GM10266 (cell line): ENCODE measurements around the gene TLE3.

ENCODE experiments used
- DNase-seq: peaks from one replicate; pipeline ENCODE4 v3.0.0; 2012; ENCODE audit errors: extremely low spot score
- CTCF ChIP-seq: IDR thresholded peaks from 2 replicates; pipeline ENCODE4 v1.5.1; 2012; ENCODE audit warnings: mild to moderate bottlenecking, low read depth; ENCODE audit not compliant: control insufficient read depth, insufficient read depth; ENCODE audit errors: missing control alignments

TLE3 gene

GRCh38 chr15:70133296-70133695, 35.6 kb upstream of the TLE3 start:
- DNase-seq = no peak

GRCh38 chr15:70132571-70132970, 34.9 kb upstream of the TLE3 start:
- DNase-seq = no peak
- no peak for TF ChIP-seq CTCF

More at GRCh38 chr15:70133296-70133695, 35.6 kb upstream of the TLE3 start:
- TF ChIP-seq CTCF = no peak

GRCh38 chr15:70132139-70132538, 34.4 kb upstream of the TLE3 start:
- no peak for TF ChIP-seq CTCF
- no peak for DNase-seq

- no peak for DNase-seq
- no peak for TF ChIP-seq CTCF
Measured at GRCh38 chr15:70128414-70129140, 30.9 kb upstream of the TLE3 start.

- no peak for DNase-seq
- no peak for TF ChIP-seq CTCF
Measured at GRCh38 chr15:70127770-70128413, 30.2 kb upstream of the TLE3 start.

GRCh38 chr15:70127288-70127746, 29.6 kb upstream of the TLE3 start:
- no peak for TF ChIP-seq CTCF
- no peak for DNase-seq

- no peak for TF ChIP-seq CTCF
- no peak for DNase-seq
Measured at GRCh38 chr15:70126362-70126761, 28.6 kb upstream of the TLE3 start.
